Measurements from ENCODE around the gene GGA1.
"Not testable (repeated sequence)": the region's sequence is repeated elsewhere in the genome, so short reads cannot be mapped to it uniquely, and the experiment has no call there.

The GGA1 gene

DNA sequence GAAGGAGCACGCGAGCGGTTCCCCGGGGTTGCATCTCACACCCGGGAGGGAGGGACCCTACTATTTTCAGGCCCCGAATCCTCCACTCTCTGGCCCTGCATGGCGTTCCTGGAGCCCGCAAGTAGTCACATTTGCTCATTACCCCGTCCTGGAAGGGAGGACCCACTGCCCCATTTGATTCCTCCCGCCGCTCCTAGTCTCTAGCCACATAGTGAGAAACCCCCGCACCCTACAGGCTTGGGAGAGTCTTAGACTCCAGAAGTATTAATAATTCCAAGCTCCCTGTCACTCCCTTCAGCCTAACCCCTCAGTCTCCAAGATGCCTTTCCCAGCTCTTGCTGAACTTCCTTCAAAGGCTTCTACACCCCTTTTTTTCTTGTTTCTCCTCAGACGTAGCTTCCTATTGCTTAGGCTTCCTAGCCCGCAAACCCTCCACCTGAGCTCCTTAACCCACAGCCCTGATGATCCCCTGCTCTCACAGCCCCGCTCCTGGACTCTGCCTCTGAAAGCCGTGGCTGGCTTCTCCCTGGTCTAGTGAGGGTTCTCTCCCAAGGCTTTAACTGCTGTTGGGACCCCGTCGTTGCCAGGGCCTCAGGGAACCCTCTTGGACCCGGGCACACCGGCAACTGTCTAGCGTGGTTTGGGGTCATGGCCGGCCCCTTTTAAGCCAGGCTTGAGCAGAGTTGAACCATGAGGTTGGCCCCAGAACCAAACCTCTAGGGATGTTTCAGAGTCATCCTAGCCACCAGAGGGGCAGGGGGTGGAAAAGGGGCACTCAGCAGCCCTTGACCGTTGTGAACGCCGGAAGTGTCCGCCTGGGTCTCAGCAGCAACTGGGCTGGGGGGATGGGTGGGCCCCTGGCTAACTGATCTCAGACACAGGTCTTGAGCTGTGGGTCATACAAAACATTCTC lies 862 bp downstream of the GGA1 start:
- no peak for DNase-seq (ENCODE audit: low read depth)

DNA sequence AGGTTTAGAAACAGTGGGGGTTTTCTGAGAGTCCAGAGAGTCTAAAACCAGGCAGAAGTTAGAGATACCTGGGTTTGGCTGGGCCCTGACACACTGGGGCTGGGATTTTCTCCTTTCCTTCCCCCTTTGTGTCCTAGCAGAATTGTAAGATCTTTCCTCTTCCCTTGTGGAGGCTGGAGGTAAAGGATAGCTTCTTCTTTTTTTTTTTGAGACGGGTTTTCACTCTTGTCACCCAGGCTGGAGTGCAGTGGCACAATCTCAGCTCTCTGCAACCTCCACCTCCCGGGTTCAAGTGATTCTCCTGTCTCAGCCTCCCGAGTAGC lies 1.5 kb downstream of the GGA1 start:
- DNase-seq (ENCODE audit: low read depth) = not testable (repeated sequence)

DNA sequence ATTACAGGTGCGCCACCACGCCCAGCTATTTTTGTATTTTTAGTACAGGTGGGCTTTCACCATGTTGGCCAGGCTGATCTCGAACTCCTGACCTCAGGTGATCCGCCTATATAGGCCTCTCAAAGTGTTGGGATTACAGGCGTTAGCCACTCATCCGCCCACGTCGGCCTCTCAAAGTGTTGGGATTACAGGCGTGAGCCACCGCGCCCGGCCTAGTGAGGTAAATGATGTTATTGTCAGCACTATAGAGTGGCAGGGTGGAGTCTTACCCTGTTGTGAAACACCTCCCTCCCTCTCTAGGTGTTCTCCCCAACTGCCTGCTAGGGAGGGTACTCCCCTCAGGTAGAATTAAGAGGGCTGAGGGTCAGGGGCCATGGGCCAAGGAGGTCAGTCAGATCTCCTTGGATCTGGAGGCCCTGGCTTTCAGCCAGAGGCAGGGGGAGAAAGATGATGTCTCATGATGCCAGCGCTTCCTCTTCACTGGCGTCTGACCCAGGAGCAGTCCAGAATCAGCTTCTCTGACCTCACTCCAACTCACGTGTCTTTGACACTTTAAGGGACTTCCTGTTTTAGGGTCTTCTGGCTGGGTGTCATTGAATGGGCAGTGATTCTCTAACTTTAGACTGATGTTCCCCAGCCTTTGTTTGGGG lies 2.0 kb downstream of the GGA1 start:
- DNase-seq (ENCODE audit: low read depth) = no peak

DNA sequence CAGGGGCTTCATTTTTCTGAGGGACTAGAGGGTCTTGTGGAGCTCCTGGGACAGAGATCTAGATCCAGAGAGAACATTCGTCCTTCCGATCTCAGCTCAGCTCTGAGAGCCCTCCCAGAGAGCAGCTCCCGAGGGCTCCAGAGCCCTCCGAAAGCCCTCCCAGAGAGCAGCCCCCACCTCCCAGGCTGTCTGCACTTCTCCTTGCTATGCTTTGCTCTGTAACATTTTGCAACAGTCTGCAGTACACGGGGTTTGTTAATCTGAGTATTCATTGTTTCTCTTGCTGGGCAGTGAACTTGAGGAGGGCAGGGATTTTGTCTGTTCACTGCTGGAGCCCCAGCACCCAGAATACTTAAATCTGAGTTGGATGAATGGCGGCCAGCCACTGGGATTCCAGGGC lies 2.6 kb downstream of the GGA1 start:
- DNase-seq (ENCODE audit: low read depth) = no peak

DNA sequence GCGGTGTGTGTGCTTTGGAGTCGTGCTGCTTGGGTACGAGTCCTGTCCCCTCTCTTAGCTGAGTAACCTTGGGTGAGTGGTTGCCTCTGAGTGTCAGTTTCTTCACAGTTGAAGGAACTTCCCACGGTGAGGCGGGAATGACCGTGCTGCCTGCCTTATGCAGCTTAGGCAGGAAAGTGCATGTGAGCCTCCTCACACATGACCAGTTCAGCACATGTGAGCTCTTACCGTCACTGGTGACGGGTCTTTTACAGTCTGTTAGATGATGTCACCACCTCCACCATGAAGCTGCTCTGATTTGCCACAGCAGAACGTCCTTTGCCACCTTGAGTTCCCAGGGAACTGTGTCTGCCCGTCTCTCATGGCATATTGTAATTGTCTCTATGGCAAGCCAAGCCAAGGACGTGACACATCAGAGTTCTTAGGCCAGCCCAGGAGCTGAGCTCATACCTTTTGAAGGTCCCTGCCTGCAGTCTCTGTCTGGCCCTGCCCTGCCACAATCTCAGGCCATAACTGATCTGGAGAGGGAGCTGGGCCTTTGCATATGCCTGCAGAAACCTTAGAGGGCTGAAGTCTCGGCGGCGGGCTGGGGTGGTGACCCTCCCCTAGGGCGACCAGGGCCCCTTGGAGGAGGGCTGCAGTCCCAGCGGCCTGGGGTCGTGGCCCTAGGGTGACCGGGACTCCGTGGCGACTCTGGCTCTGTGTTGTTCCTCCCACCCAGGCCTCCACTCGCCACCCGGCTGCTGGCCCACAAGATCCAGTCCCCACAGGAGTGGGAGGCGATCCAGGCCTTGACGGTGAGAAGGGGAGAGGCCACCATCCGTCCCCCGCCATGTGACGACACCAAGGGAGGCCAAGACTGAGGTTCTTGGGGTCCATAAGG lies 7.8 kb downstream of the GGA1 start:
- no peak for DNase-seq (ENCODE audit: low read depth)

DNA sequence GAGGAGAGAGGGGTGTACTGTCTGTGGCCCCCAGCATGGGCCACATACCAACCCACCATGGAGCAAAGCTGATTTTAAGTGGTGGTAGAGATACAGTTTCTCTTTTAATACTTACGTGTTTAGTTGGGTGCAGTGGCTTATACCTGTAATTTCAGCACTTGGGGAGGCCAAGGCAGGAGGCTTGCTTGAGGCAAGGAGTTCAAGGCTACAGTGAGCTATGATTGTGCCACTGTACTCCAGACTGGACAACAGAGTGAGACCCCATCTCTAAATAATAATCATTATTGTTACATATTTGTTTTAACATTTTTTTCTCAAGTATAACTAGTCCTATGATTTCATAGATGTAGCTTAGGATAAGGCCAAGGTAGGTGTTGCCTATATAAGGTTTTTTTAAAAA lies 8.8 kb downstream of the GGA1 start:
- DNase-seq (ENCODE audit: low read depth) = no peak

DNA sequence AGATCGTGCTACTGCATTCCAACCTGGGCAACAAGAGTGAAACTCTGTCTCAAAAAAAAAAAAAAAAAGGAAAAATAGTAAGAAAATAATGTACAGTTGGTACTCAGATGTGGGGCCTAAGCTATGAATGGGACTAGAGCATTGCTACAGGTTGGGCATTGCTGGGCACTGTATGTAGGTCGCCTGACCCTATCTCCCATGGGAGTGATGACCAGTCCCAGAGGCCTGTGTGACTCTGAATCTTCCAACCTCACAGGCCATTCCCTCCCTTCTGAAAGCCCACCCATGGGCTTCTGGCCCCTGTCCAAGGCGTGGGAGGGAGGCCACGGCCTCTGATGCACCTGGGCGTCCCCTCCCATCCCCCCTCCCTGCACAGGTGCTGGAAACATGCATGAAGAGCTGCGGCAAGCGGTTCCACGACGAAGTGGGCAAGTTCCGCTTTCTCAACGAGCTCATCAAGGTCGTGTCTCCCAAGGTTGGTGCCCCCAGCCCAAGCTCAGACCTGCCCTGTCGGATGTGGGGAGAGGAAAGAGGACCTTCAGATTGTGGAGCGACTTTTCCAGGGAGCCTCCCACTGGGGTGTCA lies 9.5 kb downstream of the GGA1 start:
- no peak for DNase-seq (ENCODE audit: low read depth)

DNA sequence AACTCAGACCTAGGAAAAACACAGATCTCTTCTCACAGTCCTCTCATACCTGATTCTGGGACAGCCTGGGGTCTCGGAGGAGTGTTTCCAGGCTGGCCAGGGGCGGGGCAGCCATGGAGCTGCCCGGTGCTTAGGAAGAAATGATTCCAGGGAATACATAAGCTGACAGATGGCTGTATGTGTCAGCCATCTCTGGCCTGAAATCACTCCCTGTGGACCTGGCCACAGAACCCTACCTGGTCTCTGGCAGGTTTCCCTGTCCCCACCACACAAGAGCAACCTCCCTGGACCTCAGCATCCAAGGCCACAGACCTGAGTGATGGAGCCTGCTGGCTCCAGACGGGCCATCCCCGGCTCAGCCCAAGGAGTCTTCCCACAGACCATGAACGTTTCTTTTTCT lies 10.0 kb downstream of the GGA1 start:
- DNase-seq (ENCODE audit: low read depth) = no peak

DNA sequence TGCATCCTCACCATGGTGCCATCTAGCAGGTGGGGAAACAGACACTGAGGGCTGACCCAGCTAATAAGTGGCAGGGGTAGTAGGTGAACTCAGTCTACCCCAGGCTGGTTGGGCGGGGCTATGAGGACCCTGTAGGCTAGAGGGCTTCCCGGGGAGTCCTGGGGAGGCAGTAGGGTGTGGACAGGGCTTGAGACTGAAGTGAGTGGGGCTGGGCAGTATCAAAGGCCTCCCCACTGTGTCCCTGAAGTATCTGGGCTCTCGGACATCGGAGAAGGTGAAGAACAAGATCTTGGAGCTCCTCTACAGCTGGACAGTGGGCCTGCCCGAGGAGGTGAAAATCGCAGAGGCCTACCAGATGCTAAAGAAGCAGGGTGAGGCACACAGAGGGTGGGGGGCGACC lies 11.4 kb downstream of the GGA1 start:
- no peak for DNase-seq (ENCODE audit: low read depth)

DNA sequence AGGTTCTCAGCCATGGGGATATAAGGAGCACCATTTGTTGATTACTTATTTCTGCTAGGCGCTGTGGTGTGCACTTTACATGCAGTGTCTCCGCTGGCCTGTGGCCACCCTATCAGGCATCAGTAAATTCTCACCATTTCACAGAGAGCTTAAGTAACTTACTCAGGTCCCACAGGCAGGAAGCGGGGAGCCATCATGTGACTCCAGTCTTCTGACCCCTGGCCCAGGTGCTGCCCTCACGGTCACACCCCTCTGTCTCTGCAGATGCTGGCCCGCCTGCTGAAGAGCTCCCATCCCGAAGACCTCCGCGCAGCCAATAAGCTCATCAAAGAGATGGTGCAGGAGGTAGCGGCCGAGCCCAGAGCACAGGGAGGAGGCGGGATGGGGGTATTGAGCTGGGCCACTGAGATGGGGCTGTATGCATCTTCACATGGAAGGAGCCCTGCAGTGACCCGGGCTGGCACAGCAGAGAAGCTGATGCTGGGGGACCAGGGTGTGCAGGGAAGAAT lies 12.8 kb downstream of the GGA1 start:
- no peak for DNase-seq (ENCODE audit: low read depth)

DNA sequence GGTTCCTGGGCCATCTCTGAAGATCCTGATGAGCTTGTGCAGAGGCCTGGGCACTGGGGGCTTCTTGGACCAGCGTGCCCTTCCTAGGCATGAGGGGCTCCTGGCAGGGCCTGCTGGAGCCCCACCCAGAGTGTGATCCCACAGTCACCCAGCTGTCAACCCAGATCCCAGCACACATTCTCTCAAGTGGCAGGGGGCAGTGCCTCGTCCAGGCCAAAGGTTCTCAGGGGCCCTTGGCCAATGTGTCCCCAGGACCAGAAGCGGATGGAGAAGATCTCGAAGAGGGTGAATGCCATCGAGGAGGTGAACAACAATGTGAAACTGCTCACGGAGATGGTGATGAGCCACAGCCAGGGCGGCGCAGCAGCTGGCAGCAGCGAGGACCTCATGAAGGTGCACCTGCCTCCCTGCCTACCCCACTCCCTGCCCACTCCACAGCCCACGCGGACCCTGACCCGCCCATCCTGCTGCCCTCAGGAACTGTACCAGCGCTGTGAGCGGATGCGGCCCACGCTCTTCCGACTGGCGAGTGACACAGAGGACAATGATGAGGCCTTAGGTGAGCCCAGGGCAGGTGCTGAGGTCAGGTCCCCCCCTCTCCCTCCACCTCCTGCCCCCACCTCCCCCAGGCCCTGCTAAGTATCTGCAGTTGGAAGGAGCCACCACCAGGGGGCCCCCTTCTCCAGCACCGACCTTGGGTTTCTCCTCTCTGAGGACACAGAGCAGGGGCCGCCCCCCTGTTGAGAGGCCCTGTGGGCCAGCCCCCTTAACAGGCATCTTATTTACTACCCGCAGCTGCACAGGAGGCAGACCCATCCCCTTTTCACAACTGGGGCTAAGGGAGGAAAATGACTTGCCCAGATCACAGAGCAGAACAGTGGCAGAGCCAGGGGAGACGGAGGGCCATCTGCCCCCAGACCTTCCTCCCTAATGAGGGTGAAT lies 14.7 kb downstream of the GGA1 start:
- no peak for DNase-seq (ENCODE audit: low read depth)

DNA sequence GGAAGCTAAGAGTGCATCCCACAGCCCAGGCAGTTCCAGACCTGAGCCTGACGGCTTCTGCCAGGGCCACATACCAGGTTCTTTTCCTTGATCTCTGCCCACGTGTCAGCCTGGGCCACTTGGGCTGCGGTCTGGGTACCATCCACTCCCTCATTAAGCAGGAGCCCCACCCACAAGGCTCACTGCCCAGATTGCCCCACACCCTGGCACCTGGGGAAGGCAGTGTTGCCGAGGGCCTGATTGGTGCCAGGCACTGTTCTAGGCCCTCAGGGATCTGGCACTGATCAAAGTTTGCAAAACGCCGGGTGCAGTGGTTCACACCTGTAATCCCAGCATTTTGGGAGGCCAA lies 15.4 kb downstream of the GGA1 start:
- DNase-seq (ENCODE audit: low read depth) = no peak

DNA sequence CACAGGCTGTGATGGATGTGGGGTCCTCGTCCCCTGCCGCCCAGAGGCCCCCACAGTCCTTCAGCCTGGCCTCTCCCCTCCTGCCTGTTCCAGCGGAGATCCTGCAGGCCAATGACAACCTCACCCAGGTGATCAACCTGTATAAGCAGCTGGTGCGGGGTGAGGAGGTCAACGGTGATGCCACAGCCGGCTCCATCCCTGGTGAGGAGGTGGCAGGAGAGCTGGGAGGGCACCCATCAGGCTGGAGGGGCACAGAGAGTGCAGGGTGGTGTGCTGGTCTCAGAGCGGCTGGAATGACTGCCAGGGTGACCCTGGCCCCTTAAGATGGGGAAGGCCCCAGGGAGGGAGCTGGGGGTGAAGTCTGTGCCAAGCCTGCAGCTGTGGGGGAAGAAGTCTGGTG lies 16.2 kb downstream of the GGA1 start:
- DNase-seq (ENCODE audit: low read depth) = no peak

DNA sequence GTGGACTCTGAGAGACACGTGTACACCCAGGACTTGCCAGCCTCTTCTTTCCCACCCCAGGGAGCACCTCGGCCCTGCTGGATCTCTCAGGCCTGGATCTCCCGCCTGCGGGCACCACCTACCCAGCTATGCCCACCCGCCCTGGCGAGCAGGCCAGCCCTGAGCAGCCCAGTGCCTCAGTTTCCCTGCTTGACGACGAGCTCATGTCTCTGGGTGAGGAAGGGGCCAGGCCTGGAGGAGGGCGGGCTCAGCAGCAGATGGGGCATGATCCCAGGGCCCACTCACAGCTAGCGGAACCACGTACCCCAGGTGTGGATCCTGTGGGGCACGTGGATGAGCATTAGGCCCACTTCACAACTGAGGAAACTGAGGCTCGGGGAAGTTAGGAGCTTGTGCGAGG lies 17.1 kb downstream of the GGA1 start:
- DNase-seq (ENCODE audit: low read depth) = no peak

DNA sequence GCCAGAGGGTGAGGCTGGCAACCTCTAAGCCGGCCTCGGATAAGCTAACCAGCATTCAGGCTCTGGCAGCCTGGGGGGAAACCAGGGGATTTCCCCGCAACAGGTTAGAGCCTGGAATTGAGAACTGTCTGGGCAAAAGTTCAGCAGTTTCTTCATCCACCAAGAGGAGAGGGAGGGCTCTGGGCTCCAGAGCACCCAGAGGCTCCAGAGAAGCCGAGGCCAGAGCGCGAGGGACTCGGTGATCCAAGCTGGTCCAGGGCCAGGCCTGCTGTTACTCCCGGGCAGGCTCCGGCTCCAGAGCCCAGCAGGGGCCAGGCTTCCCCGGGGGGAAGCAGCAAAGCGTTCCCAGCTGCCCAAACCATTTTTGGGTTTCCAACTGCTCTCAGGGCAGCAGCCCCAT lies 17.5 kb downstream of the GGA1 start:
- DNase-seq (ENCODE audit: low read depth) = no peak

DNA sequence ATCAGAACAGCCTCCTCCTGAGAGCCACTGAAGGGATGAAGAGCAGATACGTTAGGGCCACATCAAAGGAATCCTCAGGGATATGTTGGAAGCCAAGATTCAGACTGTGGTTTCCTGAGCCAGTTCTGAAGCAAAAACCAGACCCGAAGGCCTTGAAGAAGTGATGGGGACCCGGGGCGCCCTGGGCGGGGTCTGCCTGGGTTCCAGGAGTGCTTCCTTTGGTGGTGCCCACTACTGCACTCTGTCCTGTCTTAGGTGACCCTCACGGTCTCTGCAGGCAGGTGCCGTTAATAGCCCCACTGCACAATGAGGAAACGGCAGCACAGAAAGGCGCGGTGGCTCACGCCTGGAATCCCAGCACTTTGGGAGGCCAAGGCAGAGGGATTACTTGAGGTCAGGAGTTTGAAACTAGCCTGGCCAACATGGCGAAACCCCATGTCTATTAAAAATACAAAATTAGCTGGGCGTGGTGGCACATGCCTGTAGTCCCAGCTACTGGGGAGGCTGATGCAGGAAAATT lies 18.0 kb downstream of the GGA1 start:
- DNase-seq (ENCODE audit: low read depth) = no peak

DNA sequence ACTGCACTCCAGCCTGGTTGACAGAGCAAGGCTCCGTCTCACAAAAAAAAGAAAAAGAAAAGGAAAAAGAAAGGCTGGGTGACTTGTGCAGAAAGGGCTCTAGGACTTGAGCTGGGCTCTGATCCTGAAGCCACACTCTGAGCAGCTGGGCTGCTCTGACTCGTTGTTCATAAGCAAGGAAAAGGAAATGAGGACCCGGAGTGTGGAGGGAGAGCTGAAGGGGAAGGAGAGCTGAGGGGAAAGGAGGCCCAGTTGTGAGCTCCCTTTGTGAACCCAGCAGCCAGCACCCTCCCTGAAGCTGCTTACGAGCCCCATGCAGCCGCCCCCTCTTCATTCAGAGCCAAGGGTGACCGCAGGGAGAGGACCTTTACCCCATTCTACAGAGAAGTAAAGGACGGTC lies 18.5 kb downstream of the GGA1 start:
- no peak for DNase-seq (ENCODE audit: low read depth)

DNA sequence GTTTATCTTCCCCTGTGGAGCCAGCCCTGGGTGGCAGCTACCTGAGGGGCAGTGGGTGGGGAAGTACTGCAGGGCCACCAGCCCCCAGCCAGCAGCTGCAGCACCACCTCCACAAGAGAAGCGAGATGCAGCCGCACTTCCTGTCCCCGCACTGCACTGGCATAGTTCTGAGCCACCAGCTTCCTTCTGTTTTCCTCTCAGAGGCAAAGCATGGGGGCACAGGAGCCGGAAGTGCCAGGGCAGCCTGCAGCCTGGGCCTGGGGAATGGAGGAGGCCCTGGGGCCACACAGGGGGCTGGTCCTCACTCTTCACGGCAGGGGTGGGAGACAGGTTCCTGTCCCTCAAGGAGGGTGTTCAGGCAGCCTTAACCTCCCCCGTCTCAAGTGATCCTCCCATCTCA lies 18.9 kb downstream of the GGA1 start:
- no peak for DNase-seq (ENCODE audit: low read depth)

DNA sequence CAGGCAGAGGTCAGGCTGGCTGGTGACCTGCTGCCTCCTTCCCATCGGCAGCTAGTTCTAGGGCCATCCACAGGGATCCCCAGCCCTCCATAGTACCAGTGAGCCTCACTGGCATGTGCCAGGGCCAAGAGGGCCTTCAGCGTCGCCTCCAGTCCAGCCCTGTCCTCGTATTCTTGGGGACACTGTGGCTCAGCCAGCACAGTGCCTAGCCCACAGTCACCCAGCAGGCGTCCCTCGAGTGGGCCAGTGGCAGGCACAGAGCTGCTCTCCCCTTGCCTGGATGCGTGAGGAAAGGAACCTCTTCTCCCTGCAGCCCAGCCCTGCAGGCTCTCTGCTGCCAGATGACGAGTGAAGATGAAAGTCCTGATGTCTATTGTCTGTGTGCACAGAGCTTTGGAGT lies 20.2 kb downstream of the GGA1 start:
- no peak for DNase-seq (ENCODE audit: low read depth)

DNA sequence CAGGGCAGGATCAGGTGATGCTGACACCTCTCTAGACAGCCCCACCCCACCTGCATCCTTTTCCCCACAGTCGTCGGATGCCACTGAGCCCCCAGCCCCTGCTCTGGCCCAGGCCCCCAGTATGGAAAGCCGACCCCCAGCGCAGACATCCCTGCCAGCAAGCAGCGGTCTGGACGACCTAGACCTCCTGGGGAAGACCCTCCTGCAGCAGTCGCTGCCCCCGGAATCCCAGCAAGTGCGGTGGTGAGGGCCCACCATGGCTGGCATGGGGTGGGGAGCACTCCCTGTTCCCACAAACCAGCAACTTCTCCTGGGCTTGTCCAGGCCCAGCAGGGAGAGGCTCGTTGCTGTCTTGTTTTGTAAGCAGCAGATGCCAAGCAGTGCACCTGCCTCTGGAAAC lies 21.3 kb downstream of the GGA1 start:
- DNase-seq (ENCODE audit: low read depth) = no peak

DNA sequence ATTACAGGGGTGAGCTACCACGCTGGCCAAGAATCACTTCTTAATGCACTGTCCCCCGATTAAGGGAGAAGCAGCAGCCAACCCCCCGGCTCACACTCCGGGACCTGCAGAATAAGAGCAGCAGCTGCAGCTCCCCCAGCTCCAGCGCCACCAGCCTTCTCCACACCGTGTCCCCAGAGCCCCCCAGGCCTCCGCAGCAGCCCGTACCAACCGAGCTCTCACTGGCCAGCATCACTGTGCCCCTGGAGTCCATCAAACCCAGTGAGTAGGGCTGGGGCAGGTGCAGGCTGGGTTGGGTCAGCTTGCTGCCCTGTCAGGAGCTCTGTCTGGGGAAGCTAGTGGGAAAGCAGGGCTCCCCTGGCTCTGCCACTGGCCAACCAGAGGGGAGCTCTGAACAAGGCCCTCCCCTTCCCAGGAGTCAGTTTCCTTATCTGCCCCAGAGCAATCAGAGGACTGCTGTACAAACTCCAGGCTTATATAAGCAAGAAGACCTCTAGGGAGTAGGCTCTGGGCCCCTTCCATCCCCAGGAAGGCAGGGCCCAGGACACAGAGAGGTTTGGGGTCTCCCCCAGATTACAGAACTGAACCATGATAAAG lies 22.3 kb downstream of the GGA1 start:
- no peak for DNase-seq (ENCODE audit: low read depth)
